Hindlimb muscle (tissue), 1 donor: ENCODE measurements around the gene SOX21. TPM values are rescaled to one million over a fixed set of nuclear protein-coding genes. Genes with fewer than 3 reads are reported as not detected.

ENCODE experiments used
- DNase-seq: peaks from one replicate; pipeline ENCODE4 v3.0.0-alpha.2; 2013
- polyA plus RNA-seq: library from polyadenylated mRNA; unstranded; fragments of 120-200 nt; gene quantifications from one replicate; pipeline ENCODE4 v1.2.1, GENCODE V29; 2013; ENCODE audit not compliant: insufficient read length

Gene SOX21
- polyA plus RNA-seq, 1 donor, result 0.27 TPM

DNA sequence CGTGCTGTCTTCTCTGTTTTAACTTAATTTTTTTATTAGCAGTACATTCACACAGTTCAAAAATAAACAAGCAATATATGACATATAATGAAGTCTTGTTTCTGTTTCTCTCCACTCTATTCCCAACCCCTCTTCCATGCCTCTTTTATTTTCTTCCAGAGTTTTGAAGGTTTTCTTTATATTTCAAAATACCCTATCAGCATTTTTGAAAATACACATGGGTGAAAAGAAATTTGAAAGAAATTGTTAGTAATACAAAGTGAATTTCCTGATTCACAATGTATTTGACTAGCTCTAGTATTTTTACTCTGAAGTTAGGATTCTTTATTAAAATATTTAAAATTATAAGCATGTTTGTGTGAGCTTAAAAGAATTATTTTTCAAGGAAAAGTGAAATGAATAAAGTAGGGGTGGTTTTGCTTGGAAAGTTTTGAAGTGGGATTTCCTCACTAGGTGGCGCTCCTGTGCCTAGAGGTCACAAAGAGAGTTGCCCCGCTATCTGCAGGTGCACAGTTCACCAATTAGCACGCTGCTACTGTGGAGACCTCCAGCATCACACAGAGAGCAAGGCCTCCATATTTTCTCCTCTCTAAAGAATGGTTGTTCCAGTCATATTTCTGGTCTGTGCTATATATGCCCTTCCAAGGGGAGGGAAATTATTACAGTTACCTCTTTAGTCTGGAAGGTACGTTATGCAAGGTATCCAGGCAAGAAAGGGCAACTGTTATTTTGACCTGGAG, 37.6 kb downstream of the SOX21 start:
- DNase-seq, result peak; percentile 6

DNA sequence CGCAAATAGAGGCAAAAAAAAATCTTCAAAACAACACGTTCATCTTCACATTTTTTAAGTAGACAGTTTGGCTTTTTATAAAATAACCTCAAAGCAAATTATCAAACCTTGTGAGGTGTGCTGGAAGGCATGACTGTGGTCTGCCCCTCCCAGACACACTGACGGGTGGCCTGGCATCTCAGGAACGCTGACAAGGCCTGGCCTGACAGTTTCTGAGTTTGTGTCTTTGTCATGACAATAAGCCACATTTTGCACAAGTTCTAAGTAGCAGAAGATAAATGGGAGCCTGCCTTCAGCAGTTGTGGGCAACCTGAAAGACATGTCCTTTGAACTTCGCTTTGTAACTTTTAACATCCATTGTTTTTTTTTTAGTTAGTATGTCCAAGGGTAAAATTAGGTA, 38.5 kb downstream of the SOX21 start:
- no peak for DNase-seq

DNA sequence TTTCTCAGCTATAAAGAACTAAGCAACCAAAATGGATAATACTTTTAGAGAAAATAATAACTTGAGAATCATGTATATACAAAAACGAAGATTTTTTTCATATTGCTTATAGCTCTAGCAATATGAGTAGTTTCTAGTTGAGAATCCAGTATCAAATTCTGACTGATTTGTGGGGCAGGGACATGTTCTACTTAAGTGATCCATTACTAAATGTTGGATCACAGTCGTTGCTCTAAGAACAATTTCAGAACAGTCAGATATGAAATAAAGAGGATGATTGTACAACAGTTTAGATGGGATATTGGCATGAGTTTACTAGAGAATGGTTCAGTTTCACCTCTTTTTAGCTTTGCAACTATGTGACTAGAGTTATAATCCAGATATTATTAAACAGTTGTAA, 39.9 kb downstream of the SOX21 start:
- DNase-seq, result no peak

DNA sequence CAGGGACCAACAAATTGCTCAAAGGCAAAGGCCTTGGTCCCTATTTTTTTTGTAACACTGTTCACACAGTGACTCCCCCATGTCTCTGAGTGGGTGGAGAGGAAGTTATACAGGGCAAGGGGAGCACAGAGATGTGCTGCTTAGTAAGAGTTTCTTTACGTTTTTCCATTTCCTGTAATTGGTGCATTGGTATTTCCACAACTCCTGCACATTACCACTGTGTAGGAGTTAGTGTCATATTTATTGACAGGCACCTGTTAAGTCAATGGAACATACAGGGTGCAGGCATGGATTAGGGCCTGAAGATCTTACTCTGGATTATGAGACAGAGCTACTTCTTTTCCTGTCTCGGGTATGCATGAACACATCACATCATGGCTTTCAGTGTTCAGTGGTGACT, 45.2 kb downstream of the SOX21 start:
- DNase-seq, result no peak

DNA sequence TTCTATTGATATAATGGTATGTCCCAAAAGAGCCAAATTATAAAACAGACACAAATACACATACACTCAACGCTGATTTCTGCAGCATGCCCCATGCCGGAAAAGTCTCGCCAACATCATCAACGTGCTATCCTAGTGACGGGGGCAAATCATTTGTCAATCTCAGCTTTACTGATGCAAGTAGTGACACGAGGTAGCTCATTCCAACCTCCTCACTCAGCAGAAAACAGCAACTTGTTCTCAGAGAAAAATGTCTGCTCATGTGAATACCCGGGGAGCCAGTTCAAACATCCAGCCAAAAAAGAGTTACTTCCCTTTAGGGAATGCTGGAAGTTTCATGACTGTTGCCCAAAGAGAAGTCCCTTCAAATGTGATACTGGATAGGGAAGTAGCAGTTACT, 46.3 kb downstream of the SOX21 start:
- no peak for DNase-seq

DNA sequence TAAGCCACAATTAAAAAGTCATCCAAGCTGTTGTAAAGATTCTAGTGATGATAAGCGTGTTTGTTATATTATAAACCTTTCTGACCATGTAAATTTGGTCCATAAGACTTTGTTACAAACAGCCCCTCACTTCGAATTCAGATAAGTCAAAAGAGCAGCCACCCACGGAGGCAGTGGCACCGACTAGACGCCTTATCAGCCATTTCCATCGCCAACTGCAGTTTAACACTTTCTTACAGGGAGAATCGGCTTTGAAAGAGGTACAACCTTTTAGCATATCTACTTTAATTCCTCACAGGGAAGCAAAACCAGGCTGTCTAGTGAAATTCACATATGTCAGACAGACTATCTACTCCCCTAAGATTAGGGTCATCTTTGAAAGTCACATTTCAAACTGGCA, 47.5 kb downstream of the SOX21 start:
- DNase-seq, result no peak

DNA sequence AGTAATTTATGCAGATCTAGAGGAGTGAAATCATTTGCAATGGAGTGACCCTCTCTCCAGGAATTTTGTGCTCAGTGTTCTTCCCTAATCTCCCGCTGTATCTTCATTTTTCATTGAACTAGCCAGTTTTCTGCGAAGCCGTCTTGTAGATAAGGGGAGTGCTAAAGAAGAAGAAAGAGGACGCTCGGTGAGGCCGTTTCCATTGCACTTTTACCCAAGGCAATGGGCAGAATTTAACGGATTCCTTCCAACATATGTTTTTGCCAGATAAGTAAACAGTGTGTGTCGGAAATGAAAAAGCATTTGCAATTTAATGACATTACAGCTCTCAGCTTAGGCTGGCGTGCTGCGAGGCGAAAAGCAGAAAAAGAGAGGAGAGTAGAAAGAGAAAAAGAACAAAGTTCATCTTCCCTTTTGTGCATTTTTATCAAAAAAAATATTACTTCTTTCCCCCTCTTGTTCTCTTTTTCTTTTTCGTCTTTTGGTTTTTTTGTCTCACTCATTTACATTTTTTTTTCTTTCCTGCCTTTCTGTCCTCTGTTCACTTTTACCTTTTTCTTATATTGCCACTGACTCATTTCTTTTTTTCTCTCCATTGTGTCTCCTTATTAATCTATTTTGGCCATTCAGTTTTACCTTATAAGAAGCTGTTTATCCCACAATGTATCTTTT, 49.9 kb downstream of the SOX21 start:
- no peak for DNase-seq

DNA sequence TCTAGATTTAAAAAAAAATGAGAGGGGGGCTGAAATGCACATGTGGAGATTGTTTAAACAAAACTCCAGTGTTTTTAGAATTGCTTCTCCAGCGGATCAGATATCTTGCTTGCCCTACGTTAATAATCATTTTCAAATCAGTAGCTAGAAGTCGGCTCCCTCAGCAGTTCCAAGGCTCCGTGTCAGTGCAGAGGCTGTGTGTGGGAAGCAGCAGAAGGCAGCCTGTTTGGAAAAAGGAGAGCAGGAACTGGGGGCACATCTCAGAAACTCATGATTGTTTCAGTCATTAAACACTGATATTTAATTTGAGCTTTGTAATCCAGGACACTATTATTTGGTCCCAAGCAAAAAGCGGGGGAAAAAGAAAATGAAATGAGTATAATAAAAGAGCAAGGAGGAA, 50.9 kb downstream of the SOX21 start:
- no peak for DNase-seq

DNA sequence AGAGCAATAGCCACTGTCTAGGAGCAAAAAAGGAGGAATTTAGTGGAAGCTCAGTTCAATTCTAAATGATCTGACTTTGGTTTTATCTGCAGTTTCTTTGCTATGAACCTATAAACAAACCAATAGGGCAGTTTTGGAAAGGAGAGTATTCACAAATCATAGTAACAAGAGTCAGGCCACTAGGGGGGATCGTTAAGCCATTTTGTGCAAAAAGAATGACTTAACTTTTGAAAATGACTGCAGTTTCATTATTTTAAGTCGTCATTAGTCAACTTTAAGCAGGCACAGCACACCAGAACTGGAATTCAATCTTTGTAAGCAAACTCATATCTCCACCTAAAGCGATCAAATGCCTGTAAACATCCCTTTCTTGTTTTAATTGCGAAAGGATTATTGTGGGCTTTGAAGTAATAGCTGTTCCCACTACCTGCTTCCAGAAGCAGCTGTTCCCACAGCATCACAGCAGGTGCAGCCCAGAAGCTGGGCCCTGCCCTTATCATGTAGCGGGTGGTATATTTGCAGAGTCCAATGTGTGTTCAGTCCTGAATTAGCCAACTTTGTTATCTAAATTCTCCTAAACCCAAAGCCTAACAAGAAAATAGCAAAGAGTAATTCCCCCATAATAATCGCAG, 51.5 kb downstream of the SOX21 start:
- DNase-seq, result peak; percentile 15

Other genes with a start within 250 kb of the SOX21 start
- gene DCT, start 232.9 kb downstream of the SOX21 start, polyA plus RNA-seq, result 0.74 TPM
- gene TGDS, start 116.4 kb downstream of the SOX21 start, polyA plus RNA-seq, result 8.9 TPM
- 5.7 TPM for gene GPR180, start 110.7 kb downstream of the SOX21 start, polyA plus RNA-seq